Measurements from ENCODE around the gene PLIN4. TPM values are rescaled to one million over a fixed set of nuclear protein-coding genes. Genes with fewer than 3 reads are reported as not detected.

The PLIN4 gene
- total RNA-seq, 1 donor from 2014 or later = 69.5 TPM

GRCh38 chr19:4525563-4526002, 7.3 kb upstream of the PLIN4 start:
- TF ChIP-seq POLR2A (IDR thresholded peaks at IDR 0.05) (no peak), POLR2AphosphoS5 (IDR thresholded peaks at IDR 0.05; ENCODE audit: insufficient read depth in 1 of 2, low read depth in 1 of 2) (no peak), CTCF (IDR thresholded peaks at IDR 0.05) (no peak)
- Histone ChIP-seq H3K4me3 (no peak overlapping the region), H3K9me3 (no peaks in the 10 kb centered on the region), H3K27ac (no peak overlapping the region), H3K4me1 (no peaks in the 10 kb centered on the region), H3K36me3 (no peaks in the 10 kb centered on the region), H3K27me3 (no peaks in the 10 kb centered on the region)
- DNase-seq (ENCODE audit: extremely low spot score in 2 of 2) = no peak
- intact Hi-C loops (cut with DNase I) = no loop called here

GRCh38 chr19:4524808-4525562, 6.7 kb upstream of the PLIN4 start:
- H3K9me3 ChIP-seq = no peaks in the 10 kb centered on the region
- peak in 2 of 3 experiments; percentile 31 to 32 for TF ChIP-seq CTCF (IDR thresholded peaks at IDR 0.05)
- TF ChIP-seq POLR2A (IDR thresholded peaks at IDR 0.05) = no peak
- intact Hi-C loops (cut with DNase I) = no loop called here
- H3K4me1 ChIP-seq = no peaks in the 10 kb centered on the region
- H3K4me3 ChIP-seq = no peak overlapping the region
- no peaks in the 10 kb centered on the region for H3K36me3 ChIP-seq
- DNase-seq (ENCODE audit: extremely low spot score in 2 of 2) = no peak
- no peaks in the 10 kb centered on the region for H3K27me3 ChIP-seq
- H3K27ac ChIP-seq = no peak overlapping the region

GRCh38 chr19:4523306-4524110, 5.2 kb upstream of the PLIN4 start:
- Histone ChIP-seq H3K27me3 (no peaks in the 10 kb centered on the region), H3K4me1 (peaks cover 8% of the 10 kb centered on the region), H3K36me3 (no peaks in the 10 kb centered on the region), H3K4me3 (no peak overlapping the region), H3K27ac (no peak overlapping the region), H3K9me3 (no peaks in the 10 kb centered on the region)
- DNase-seq (ENCODE audit: extremely low spot score in 2 of 2) = no peak
- no peak for TF ChIP-seq POLR2A (IDR thresholded peaks at IDR 0.05)
- peak in 2 of 3 experiments; percentile 18 to 28 for TF ChIP-seq CTCF (IDR thresholded peaks at IDR 0.05)
- intact Hi-C loops (cut with DNase I) = no loop called here

DNA sequence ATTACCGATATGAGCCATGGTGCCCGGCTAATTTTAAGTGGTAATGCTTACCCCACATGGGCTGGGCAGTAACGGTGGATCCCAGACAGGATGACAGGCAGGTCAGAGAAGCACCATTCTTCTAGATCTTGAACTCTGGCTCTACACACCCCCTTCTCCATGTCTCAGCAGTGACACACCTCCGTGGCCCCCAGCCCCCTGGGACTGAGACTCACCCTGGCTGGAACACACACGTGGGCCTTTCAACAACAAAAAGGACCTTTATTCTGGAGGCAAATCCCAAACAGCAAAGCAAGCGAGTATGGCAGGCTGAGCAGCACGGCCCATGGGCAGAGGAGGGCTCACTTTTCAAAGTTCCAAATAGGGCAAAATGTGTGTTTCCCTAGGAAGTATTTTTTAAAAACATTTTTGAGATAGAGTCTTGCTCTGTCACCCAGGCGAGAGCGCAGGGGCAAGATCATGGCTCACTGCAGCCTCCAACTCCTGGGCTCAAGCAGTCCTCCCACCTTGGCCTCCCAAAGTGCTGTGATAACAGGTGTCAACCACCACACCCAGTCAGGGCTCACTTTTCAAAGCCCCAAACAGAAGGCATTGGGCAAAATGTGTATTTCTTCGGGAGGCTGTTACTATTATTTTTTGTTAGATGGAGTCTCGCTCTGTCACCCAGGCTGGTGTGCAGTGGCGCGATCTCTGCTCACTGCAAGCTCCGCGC, 4.2 kb upstream of the PLIN4 start:
- DNase-seq (ENCODE audit: extremely low spot score in 2 of 2) = no peak
- Histone ChIP-seq H3K9me3 (no peaks in the 10 kb centered on the region), H3K36me3 (no peaks in the 10 kb centered on the region), H3K27me3 (no peaks in the 10 kb centered on the region), H3K4me3 (no peak overlapping the region), H3K4me1 (peaks cover 13% of the 10 kb centered on the region), H3K27ac (no peak overlapping the region)
- TF ChIP-seq POLR2AphosphoS5 (IDR thresholded peaks at IDR 0.05; ENCODE audit: insufficient read depth in 1 of 2, low read depth in 1 of 2) = no peak
- no peak for TF ChIP-seq CTCF (IDR thresholded peaks at IDR 0.05)
- no peak for TF ChIP-seq POLR2A (IDR thresholded peaks at IDR 0.05)
- intact Hi-C loops (cut with DNase I) = no loop called here

Measured in vagina (tissue), 2 donors.